MCF 10A (cell line): ENCODE measurements around the gene ANXA4. TPM values are rescaled to one million over a fixed set of nuclear protein-coding genes. Genes with fewer than 3 reads are reported as not detected.
"Not testable (repeated sequence)": the region's sequence is repeated elsewhere in the genome, so short reads cannot be mapped to it uniquely, and the experiment has no call there.

Experiments
- BruUV-seq: library from RNA; stranded (reverse); fragments of 400-500 nt; replicated peaks from 2 replicates; lab custom pipeline; 2021; lab: Mats Ljungman, UMichigan
- CTCF ChIA-PET: fragments of 300-600 bp; sonication (Branson Sonifier 250); formaldehyde crosslinking; extraction: SDS; loops from one replicate; lab custom pipeline; 2021; ENCODE audit warnings: antibody characterized with exemption, inconsistent platforms; lab: Yijun Ruan, JAX
- POLR2A ChIA-PET: fragments of 300-600, 350-650 bp; sonication (Branson Sonifier 250); formaldehyde crosslinking; extraction: SDS; loops from one replicate; lab custom pipeline; 2020; ENCODE audit warnings: antibody characterized with exemption, inconsistent platforms; lab: Yijun Ruan, JAX
- DNase-seq: peaks from one replicate; pipeline ENCODE4 v3.0.0-alpha.2; 2018; ENCODE audit not compliant: unreplicated experiment
- H3K27ac Mint-ChIP-seq: one replicate; pipeline ENCODE4 v1.8.0; 2022; ENCODE audit warnings: mild to moderate bottlenecking, low read depth, mixed read lengths; ENCODE audit not compliant: unreplicated experiment
- H3K27me3 Mint-ChIP-seq: one replicate; pipeline ENCODE4 v1.8.0; 2022; ENCODE audit warnings: mixed read lengths; ENCODE audit not compliant: insufficient read depth, unreplicated experiment
- H3K36me3 Mint-ChIP-seq: one replicate; pipeline ENCODE4 v1.8.0; 2022; ENCODE audit warnings: mild to moderate bottlenecking, moderate library complexity, mixed read lengths; ENCODE audit not compliant: insufficient read depth, unreplicated experiment
- H3K4me1 Mint-ChIP-seq: one replicate; pipeline ENCODE4 v1.8.0; 2022; ENCODE audit warnings: mixed read lengths; ENCODE audit not compliant: insufficient read depth, unreplicated experiment
- H3K4me3 Mint-ChIP-seq: one replicate; pipeline ENCODE4 v1.8.0; 2022; ENCODE audit warnings: mild to moderate bottlenecking, moderate library complexity, mixed read lengths; ENCODE audit not compliant: unreplicated experiment
- H3K9me3 Mint-ChIP-seq: one replicate; pipeline ENCODE4 v1.8.0; 2022; ENCODE audit warnings: mixed read lengths; ENCODE audit not compliant: unreplicated experiment
- intact Hi-C: fragments of 100-400 bp; cut with micrococcal nuclease; formaldehyde crosslinking; loops from 2 replicates; pipeline ENCODE4 v1.14.1; 2022
- total RNA-seq: library from RNA; stranded (reverse); gene quantifications from 2 replicates; pipeline ENCODE4 v1.2.3, GENCODE V29; 2022
- TF ChIP-seq, protein P1 (sequence below): fragments of 200-600 bp; IDR thresholded peaks from one replicate; pipeline ENCODE4 v1.8.0; 2022; ENCODE audit warnings: antibody characterized with exemption, mild to moderate bottlenecking; ENCODE audit not compliant: unreplicated experiment

ANXA4 gene
- total RNA-seq, 1 experiment from 2014 or later, result 82.9 TPM

DNA sequence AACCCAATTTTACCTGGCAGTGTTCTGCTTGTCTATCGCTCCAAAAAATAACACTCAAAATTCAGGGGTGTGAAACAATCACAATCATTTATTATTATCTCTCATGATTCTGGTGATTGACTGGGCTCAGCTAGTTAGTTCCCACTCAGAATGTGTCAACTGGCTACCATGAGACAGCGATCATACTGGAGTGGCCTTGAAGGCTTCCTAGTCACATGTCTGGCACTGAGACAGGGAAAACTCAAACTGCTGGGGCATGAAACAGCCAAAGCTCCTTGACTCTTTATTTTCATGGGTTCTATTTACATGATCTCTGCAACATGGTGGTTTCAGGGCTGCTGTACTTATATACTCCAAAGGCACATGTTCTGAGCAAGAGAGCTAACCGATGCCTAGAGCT, 6.2 kb upstream of the ANXA4 start:
- H3K36me3 Mint-ChIP-seq, result no peaks in the 10 kb centered on the region
- TF ChIP-seq, protein P1, sequence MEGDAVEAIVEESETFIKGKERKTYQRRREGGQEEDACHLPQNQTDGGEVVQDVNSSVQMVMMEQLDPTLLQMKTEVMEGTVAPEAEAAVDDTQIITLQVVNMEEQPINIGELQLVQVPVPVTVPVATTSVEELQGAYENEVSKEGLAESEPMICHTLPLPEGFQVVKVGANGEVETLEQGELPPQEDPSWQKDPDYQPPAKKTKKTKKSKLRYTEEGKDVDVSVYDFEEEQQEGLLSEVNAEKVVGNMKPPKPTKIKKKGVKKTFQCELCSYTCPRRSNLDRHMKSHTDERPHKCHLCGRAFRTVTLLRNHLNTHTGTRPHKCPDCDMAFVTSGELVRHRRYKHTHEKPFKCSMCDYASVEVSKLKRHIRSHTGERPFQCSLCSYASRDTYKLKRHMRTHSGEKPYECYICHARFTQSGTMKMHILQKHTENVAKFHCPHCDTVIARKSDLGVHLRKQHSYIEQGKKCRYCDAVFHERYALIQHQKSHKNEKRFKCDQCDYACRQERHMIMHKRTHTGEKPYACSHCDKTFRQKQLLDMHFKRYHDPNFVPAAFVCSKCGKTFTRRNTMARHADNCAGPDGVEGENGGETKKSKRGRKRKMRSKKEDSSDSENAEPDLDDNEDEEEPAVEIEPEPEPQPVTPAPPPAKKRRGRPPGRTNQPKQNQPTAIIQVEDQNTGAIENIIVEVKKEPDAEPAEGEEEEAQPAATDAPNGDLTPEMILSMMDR, result no peak
- no TSS peak for BruUV-seq
- H3K4me1 Mint-ChIP-seq, result no peaks in the 10 kb centered on the region
- ChIA-PET POLR2A (interaction anchor here (1.2 kb wide), 1 partner anchor 11 kb away, joined by 5 read pairs; no protein-coding TSS in a partner anchor), CTCF (interaction anchor here (0.6 to 0.7 kb wide), 5 partner anchors 8 to 85 kb away, joined by 3 to 4 read pairs (median 3); no protein-coding TSS in a partner anchor)
- H3K9me3 Mint-ChIP-seq, result no peaks in the 10 kb centered on the region
- no peaks in the 10 kb centered on the region for H3K27me3 Mint-ChIP-seq
- intact Hi-C loops, result no loop called here
- DNase-seq, result no peak
- no peak overlapping the region for H3K27ac Mint-ChIP-seq
- H3K4me3 Mint-ChIP-seq, result no peak overlapping the region

DNA sequence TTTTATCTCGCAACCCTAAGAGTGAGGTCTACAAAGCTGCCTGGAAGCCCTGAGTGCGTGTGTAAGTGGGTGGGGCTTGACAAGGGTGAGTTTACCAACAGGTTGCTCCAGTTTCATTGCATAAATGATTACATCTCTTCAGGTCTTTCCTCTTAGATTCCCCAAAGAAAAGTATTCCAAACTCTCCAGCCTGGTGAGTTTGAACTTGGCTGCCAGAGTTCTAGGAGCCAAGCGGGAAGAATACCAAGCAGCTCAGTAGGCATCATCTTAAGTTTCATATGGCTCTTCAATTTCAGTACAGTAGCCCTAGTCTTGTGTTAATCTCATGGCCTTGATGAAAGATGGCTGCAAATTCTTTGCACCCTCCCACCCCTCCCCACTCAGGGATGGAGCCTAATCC, 3.8 kb upstream of the ANXA4 start:
- H3K36me3 Mint-ChIP-seq, BruUV-seq, DNase-seq, H3K9me3 Mint-ChIP-seq, intact Hi-C loops, H3K27me3 Mint-ChIP-seq, H3K27ac Mint-ChIP-seq, H3K4me1 Mint-ChIP-seq, H3K4me3 Mint-ChIP-seq: not testable (repeated sequence)
- CTCF ChIA-PET, result interaction anchor here (0.7 to 1.2 kb wide), 2 partner anchors 380 to 1011 kb away, joined by 3 to 4 read pairs; no protein-coding TSS in a partner anchor
- POLR2A ChIA-PET, result interaction anchor here (1.5 kb wide), 1 partner anchor 13 kb away, joined by 4 read pairs; no protein-coding TSS in a partner anchor

DNA sequence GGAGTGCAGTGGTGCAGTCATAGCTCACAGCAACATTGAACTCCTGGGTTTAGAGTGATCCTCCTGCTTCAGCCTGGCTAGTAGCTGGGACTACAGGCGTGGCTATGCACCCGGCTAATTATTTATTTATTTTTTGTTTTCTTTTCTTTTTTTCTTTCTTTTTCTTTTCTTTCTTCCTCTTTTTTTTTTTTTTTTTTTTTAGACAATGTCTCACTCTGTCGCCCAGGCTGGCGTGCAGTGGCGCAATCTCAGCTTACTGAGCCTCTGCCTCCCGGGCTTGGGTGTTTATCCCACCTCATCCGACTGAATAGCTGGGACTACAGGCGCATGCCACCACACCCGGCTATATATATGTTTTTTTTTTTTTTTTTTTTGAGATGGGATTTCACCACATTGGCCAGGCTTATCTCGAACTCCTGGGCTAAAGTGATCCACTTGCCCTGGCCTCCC, 1.4 kb upstream of the ANXA4 start:
- Mint-ChIP-seq H3K27ac (peak overlapping the region; percentile 97), H3K36me3 (peaks cover 8% of the 10 kb centered on the region), H3K9me3 (no peaks in the 10 kb centered on the region), H3K27me3 (no peaks in the 10 kb centered on the region), H3K4me1 (peaks cover 14% of the 10 kb centered on the region), H3K4me3 (peak overlapping the region; percentile 83)
- CTCF ChIA-PET, result interaction anchor here (0.6 to 6.5 kb wide), 9 partner anchors 16 to 180 kb away, joined by 3 to 44 read pairs (median 3); no protein-coding TSS in a partner anchor
- intact Hi-C loops, result loop anchor here (5.0 kb wide), 2 partner anchors 57 to 402 kb away; no protein-coding TSS in a partner anchor
- no TSS peak for BruUV-seq
- peak; percentile 51 for DNase-seq
- TF ChIP-seq, protein P1, result no peak
- POLR2A ChIA-PET, result interaction anchor here (0.6 to 6.1 kb wide), 29 partner anchors 9 to 402 kb away, joined by 3 to 107 read pairs (median 10); partner anchors contain the start of genes AAK1, GMCL1, MXD1 and NFU1

DNA sequence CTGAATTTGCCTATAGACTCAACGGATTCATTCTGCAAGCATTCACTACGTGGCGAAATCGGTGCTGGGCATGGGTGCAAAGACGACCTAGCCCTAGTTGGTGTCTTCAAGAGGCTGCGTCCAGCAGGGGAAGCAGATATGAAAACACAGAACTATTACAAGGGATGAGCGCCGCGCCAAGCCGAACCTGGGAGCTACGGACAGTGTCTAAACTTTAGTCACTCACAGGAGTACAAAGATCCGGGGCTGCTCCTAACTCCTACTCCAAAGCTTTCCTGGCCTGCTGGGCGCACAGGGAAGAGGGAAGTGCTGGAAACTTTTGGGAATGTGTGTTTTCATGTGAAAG, 732 bp upstream of the ANXA4 start:
- CTCF ChIA-PET, result interaction anchor here (0.8 to 6.5 kb wide), 7 partner anchors 15 to 76 kb away, joined by 3 to 44 read pairs (median 5); no protein-coding TSS in a partner anchor
- no peaks in the 10 kb centered on the region for H3K9me3 Mint-ChIP-seq

More for the DNA sequence above, 732 bp upstream of the ANXA4 start:
- Mint-ChIP-seq H3K36me3 (peaks cover 14% of the 10 kb centered on the region), H3K27me3 (no peaks in the 10 kb centered on the region), H3K4me1 (peaks cover 14% of the 10 kb centered on the region), H3K4me3 (peak overlapping the region; percentile 83), H3K27ac (peak overlapping the region; percentile 97)
- no TSS peak for BruUV-seq
- peak; percentile 84 for DNase-seq
- TF ChIP-seq, protein P1, result no peak
- intact Hi-C loops, result loop anchor here (1.0 to 5.0 kb wide), 4 partner anchors 15 to 401 kb away; no protein-coding TSS in a partner anchor
- POLR2A ChIA-PET, result interaction anchor here (0.6 to 6.1 kb wide), 40 partner anchors 8 to 603 kb away, joined by 3 to 107 read pairs (median 6); partner anchors contain the start of genes AAK1, GMCL1, MXD1 and NFU1
